Endothelial cell (in vitro differentiated cells): ENCODE data around the gene MAB21L1. TPM values are rescaled to one million over a fixed set of nuclear protein-coding genes. Genes with fewer than 3 reads are reported as not detected.

ENCODE experiments used
- DNase-seq: peaks from one replicate; pipeline ENCODE4 v3.0.0; 2021; ENCODE audit warnings: low spot score
- H3K27ac Mint-ChIP-seq: one replicate; pipeline ENCODE4 v1.8.0; 2021; ENCODE audit warnings: mixed read lengths, inconsistent platforms; ENCODE audit not compliant: unreplicated experiment
- H3K27me3 Mint-ChIP-seq: one replicate; pipeline ENCODE4 v1.8.0; 2021; ENCODE audit warnings: mild to moderate bottlenecking, moderate library complexity, mixed read lengths, inconsistent platforms; ENCODE audit not compliant: unreplicated experiment
- H3K36me3 Mint-ChIP-seq: one replicate; pipeline ENCODE4 v1.8.0; 2021; ENCODE audit warnings: mild to moderate bottlenecking, low read depth, mixed read lengths, inconsistent platforms; ENCODE audit not compliant: unreplicated experiment
- H3K4me1 Mint-ChIP-seq: one replicate; pipeline ENCODE4 v1.8.0; 2021; ENCODE audit warnings: mild to moderate bottlenecking, mixed read lengths, inconsistent platforms; ENCODE audit not compliant: unreplicated experiment
- H3K4me3 Mint-ChIP-seq: one replicate; pipeline ENCODE4 v1.8.0; 2021; ENCODE audit warnings: mild to moderate bottlenecking, mixed read lengths, inconsistent platforms; ENCODE audit not compliant: unreplicated experiment
- H3K9me3 Mint-ChIP-seq: one replicate; pipeline ENCODE4 v1.8.0; 2021; ENCODE audit warnings: mixed read lengths, inconsistent platforms; ENCODE audit not compliant: unreplicated experiment
- total RNA-seq: library from RNA; stranded (reverse); fragmentation: NEBNext Ultra II Directional; extraction: Animal tissue kit (Norgen Biotek cat#: 25700); gene quantifications from one replicate; pipeline ENCODE4 v1.2.1, GENCODE V29; 2021; ENCODE audit not compliant: unreplicated experiment
- TF ChIP-seq, protein P1 (sequence below): fragments of 200-600 bp; sonication (generic); IDR thresholded peaks from one replicate; pipeline ENCODE4 v1.5.0; 2021; ENCODE audit warnings: antibody characterized with exemption; ENCODE audit not compliant: unreplicated experiment

MAB21L1 gene
- total RNA-seq, 1 donor from 2014 or later = 0.13 TPM

DNA sequence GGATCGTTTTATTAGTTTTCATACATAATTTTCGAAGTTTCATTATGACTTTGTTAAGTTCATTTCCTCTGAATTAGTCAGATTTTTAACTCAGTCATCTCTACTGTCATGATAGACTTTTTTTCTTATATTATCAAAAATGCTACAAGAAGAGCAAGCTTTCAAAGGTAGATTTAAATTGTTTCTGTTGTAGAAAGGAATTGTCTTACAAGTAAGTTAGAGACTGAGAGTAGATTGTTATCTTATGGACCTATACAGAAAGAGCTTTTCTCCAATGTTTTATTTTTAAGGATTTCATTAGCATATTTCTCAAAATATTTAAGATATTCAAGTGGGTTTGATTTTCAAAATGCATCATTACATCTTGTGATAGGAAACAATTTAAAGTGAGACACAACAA, 2.7 kb downstream of the MAB21L1 start:
- H3K4me1 Mint-ChIP-seq = peaks cover 45% of the 10 kb centered on the region
- no peaks in the 10 kb centered on the region for H3K9me3 Mint-ChIP-seq
- H3K27me3 Mint-ChIP-seq = peaks cover 30% of the 10 kb centered on the region
- no peak overlapping the region for H3K4me3 Mint-ChIP-seq
- no peak overlapping the region for H3K27ac Mint-ChIP-seq
- DNase-seq = no peak
- TF ChIP-seq, protein P1, sequence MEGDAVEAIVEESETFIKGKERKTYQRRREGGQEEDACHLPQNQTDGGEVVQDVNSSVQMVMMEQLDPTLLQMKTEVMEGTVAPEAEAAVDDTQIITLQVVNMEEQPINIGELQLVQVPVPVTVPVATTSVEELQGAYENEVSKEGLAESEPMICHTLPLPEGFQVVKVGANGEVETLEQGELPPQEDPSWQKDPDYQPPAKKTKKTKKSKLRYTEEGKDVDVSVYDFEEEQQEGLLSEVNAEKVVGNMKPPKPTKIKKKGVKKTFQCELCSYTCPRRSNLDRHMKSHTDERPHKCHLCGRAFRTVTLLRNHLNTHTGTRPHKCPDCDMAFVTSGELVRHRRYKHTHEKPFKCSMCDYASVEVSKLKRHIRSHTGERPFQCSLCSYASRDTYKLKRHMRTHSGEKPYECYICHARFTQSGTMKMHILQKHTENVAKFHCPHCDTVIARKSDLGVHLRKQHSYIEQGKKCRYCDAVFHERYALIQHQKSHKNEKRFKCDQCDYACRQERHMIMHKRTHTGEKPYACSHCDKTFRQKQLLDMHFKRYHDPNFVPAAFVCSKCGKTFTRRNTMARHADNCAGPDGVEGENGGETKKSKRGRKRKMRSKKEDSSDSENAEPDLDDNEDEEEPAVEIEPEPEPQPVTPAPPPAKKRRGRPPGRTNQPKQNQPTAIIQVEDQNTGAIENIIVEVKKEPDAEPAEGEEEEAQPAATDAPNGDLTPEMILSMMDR = no peak
- H3K36me3 Mint-ChIP-seq = no peaks in the 10 kb centered on the region

DNA sequence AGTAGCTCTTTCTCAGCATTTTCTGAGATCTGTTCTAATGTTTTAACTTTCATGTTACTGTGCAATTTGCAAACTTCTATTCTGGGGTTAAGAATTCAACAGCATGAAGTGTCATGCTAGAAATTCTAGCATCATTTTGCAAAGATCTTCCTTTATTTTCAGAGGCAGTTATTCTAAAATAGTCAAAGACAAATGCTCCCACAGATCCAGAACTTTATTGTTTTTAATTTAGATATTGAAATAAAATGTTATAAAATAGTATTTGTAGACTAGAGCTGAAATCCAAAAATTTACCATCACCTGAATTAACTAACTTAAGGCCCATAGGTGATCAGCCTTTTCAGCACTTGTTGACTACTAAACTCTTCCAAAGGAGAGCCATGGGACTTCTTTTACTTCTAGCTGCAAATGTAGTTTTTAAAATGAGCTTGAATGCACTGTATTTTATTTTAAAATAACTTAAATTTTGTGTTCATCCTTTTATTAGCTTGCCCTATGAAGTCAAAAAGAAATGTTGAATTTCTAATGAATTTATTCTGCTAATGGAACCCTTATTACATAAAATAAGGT, 3.2 kb downstream of the MAB21L1 start:
- Mint-ChIP-seq H3K27ac (no peak overlapping the region), H3K4me3 (no peak overlapping the region), H3K36me3 (no peaks in the 10 kb centered on the region), H3K4me1 (peaks cover 45% of the 10 kb centered on the region), H3K9me3 (no peaks in the 10 kb centered on the region), H3K27me3 (peaks cover 27% of the 10 kb centered on the region)
- TF ChIP-seq, protein P1 = no peak
- no peak for DNase-seq

DNA sequence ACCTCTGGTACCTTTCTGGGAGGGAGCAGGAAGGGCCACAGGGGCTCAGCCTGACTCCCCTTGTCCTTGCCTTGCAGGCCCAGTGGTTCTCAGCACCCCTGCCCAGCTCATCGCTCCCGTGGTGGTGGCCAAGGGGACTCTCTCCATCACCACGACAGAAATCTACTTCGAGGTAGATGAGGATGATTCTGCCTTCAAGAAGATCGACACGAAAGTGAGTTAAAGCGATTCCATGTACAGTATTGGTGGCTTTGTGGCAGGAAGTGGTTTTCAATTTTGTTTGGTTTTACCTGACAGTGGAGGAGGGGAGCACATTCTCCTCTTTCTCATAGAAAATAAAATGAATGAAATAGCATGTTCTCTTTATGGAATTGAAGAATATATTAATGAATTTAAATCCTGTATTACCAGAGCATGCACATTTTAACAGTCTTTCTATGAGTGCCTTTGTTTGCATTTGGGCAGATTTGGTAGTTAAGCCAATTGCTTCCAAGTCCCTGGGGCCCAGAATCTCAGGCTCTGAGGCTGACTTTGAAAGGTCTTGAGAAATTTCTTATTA, 4.1 kb downstream of the MAB21L1 start:
- TF ChIP-seq, protein P1 = no peak
- peaks cover 45% of the 10 kb centered on the region for H3K4me1 Mint-ChIP-seq
- no peak overlapping the region for H3K4me3 Mint-ChIP-seq
- no peaks in the 10 kb centered on the region for H3K36me3 Mint-ChIP-seq
- peaks cover 25% of the 10 kb centered on the region for H3K27me3 Mint-ChIP-seq
- no peak overlapping the region for H3K27ac Mint-ChIP-seq
- H3K9me3 Mint-ChIP-seq = no peaks in the 10 kb centered on the region
- peak; percentile 6 for DNase-seq

DNA sequence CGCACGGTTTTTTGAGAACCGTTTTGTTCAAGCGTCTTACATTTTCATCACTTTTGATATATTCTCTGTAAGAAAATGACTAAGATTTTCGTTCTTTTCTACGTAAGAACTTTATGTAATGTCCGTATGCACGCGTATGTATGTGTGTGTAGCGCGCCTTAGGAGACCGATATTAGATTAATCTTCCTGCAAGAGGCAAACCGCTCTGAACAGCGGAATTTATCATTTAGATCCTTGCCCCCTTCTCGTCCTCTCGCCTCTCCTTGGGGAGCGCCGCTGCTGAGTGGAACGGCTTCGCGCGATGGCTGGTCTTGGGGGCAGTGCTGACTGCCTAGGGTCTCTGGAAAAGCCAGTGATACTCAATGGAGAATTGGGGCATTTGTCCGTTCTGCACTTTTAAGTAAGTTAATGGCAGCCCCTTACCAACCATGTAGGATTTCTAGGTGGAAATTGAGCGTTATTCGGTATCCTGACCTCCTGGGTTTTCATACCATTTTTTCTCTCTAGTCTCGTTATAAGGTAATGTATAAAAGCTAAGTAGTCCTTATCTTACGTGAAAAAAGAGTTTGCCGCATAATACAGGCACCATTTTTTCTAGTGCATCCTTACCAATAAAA, 4.7 kb downstream of the MAB21L1 start:
- peak; percentile 27 for DNase-seq
- peaks cover 25% of the 10 kb centered on the region for H3K27me3 Mint-ChIP-seq
- no peaks in the 10 kb centered on the region for H3K36me3 Mint-ChIP-seq
- TF ChIP-seq, protein P1 = no peak
- no peaks in the 10 kb centered on the region for H3K9me3 Mint-ChIP-seq
- H3K4me1 Mint-ChIP-seq = peaks cover 41% of the 10 kb centered on the region
- peak overlapping the region; percentile 83 for H3K4me3 Mint-ChIP-seq
- no peak overlapping the region for H3K27ac Mint-ChIP-seq
